GM18526 (cell line): Measurements from ENCODE around the gene OLFML2A.

Source experiments
- POLR2A ChIP-seq: IDR thresholded peaks from 3 replicates; pipeline ENCODE4 v1.6.1; 2011; ENCODE audit not compliant: insufficient read length; ENCODE audit errors: extremely low read depth

The OLFML2A gene

GRCh38 chr9:124841075-124841821 lies 64.3 kb downstream of the OLFML2A start:
- TF ChIP-seq POLR2A, result no peak

DNA sequence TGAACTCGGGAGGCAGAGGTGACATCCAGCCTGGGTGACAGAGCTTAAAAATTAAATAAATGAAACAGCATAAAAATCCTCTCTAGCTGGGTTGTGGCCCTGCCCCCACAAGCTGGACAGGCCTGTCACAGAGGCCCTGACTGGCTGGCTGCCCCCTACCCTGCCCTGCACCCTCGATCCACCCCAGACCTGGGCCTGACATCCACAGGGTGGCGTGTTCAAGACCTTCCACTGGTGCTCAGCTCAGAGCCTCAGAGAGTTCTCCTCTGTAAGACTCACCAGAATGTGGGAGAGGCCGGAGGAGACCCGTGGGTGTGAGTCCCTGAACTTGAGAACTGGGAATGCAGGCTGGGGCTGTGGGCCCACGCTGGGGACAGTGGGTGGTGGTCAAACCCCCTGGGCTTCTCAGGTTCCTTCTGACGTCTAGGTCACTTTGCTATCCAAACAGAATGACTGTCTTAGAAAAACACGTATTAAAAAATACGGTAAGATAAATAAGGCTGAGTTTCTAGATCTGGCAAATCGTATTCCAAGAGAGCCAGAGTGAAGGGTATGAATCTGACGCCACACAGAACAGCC lies 66.6 kb downstream of the OLFML2A start:
- no peak for TF ChIP-seq POLR2A

DNA sequence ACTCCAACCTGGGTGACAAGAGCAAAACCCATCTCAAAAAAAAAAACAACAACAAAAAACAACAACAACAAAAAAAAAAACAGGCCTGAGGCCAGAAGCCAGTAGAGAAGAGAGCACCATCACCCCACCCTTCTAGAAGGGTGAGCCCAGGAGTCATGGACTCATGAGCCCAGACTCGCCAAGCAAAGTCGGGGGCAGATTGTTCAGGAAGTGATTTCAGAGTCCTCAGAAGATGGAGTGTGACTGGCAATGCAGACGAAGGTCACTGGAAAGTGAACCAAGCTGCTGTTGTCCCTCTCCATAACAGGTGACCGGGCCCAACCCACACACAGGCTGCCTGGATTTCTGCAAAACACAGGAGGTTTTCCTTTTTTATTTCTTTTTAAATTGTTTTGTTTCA lies 67.4 kb downstream of the OLFML2A start:
- TF ChIP-seq POLR2A, result no peak

GRCh38 chr9:124846969-124847368 lies 70.0 kb downstream of the OLFML2A start:
- TF ChIP-seq POLR2A, result no peak

DNA sequence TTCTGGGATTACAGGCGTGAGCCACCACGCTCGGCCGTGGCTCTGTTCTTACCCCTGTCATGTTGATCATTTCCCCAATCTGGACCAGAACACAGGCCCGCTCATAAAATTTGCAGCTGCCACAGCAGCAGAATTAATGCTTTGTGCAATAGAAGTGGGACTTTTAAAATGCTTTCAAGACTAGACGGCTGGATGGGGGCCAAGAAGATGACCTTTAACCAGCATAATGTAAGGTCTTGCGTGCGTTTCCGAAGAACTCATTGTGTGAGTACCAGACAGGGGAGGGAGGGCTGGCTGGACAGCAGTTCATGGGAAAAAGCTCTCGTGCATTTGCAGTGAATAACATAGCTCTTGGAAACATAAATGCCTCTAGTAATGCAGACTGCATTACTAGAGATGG lies 72.9 kb downstream of the OLFML2A start:
- TF ChIP-seq POLR2A, result no peak

- no peak for TF ChIP-seq POLR2A
These were observed 75.3 kb downstream of the OLFML2A start for GRCh38 chr9:124852121-124852828.

DNA sequence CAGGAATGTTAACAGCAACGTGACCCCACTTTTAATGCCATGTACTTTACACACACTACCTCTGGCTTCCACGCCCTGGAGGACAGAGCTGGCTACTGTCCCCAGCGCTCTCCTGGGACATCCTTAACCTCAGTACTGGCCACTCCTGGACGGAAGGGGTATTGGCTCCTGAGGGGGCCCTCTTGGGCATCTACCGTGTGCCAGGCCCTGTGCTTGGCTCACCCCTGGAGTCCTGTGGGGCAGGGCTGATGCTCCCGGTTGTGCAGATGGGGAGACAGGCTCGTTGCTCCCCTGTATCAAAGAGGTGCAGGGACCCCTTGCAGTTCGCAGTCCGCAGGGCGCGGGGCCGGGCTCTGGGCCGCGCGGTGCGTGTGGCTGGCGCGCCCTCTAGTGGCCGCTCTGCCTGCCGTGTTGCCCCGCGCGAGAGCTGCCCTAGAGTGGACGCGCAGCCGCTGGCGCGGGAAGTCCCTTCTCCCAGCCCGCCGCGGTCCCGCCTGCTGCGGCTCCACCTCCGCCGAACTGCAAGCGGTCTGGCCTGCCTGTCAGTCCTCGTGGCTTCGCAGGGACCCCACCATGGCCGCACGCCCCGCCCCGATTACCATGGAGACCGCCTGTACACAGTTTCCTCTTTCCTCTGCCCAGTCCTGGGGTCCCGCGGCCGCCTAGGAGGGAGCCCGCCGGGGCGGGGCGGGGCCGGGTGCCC lies 76.0 kb downstream of the OLFML2A start, which contains the start of gene WDR38:
Gene WDR38, plus strand, starts transcription at position 632 of the 703 bp plus-strand sequence. CDS start 72 bp downstream, outside the sequence.
- TF ChIP-seq POLR2A, result no peak

DNA sequence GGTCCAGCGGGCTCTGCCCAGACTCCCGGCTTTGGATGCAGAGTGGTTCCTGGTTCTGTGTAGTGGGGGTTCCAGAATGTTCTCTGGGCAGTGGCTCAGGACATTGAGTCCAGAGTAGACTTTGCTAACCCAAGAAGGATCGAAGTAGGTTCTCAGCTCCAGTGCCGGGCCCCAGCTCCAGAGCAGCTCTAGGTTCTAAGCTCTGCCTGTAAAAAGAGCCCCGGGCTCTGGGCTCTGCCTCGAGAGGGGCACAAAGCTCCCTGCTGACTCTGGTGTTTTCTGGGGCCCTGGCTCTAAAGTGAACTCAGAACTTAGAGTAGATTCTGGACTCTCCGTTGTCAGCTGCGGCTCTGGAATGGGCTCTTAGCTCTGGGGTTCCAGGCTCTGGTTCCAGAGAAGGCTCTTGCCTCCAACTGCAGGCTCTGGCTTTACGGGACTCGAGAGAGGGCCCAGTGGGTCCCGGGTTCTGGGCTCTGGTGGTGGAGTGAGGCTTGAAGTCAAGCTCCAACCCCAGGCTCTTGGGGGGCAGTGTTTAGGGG lies 76.7 kb downstream of the OLFML2A start:
- no peak for TF ChIP-seq POLR2A

GRCh38 chr9:124854161-124854560 lies 77.2 kb downstream of the OLFML2A start:
- no peak for TF ChIP-seq POLR2A

GRCh38 chr9:124854822-124855221 lies 77.9 kb downstream of the OLFML2A start:
- no peak for TF ChIP-seq POLR2A

DNA sequence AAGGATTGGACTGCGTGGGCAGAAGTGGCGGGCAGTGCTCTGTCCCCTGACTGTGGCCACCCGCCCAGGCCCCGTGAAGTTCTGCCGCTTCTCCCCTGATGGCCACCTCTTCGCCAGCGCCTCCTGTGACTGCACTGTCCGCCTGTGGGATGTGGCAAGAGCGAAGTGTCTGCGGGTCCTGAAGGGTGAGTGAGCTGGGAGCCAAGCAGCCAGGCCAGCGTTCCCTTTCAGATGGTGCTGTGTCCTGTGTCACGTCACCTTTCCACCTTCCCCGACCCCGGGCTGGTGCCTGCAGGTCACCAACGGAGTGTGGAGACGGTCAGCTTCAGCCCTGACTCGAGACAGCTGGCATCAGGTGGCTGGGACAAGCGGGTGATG lies 78.6 kb downstream of the OLFML2A start:
- no peak for TF ChIP-seq POLR2A

- no peak for TF ChIP-seq POLR2A
These were observed 79.2 kb downstream of the OLFML2A start for GRCh38 chr9:124855944-124856765.

- TF ChIP-seq POLR2A, result no peak
These were observed 80.7 kb downstream of the OLFML2A start for GRCh38 chr9:124857533-124858162.
